ENCODE results near the gene SLC19A1.

Gene SLC19A1

GRCh38 chr21:45543710-45544448 lies 1.6 kb upstream of the SLC19A1 start:
- DNase-seq, result no peak

GRCh38 chr21:45543371-45543709 lies 1.1 kb upstream of the SLC19A1 start:
- DNase-seq, result peak; percentile 30

- no peak for DNase-seq
These were observed 579 bp upstream of the SLC19A1 start for GRCh38 chr21:45542667-45543370.

- peak; percentile 44 for DNase-seq
These were observed 810 bp downstream of the SLC19A1 start for GRCh38 chr21:45541221-45542039.

DNA sequence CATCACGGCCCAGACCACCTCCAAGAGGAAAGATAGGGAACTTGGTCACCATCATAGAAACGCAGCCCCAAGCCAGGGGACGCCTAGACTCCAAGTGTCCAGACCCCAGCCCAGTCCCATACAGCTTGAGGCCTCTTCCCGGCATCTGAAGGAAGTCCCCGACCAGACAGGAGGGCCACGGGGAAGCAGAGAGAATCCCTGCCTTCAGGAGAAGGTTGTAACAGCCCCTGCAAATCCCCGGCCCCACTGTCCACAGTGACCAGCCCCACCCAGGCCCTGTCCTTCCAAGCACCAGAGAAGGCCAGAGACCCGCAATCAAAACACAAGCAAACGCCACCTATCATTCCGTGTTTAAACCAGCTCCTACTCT lies 1.7 kb downstream of the SLC19A1 start:
- DNase-seq, result no peak

GRCh38 chr21:45539796-45540600 lies 2.2 kb downstream of the SLC19A1 start:
- DNase-seq, result no peak

- DNase-seq, result no peak
These were observed 3.0 kb downstream of the SLC19A1 start for GRCh38 chr21:45539046-45539795.

DNA sequence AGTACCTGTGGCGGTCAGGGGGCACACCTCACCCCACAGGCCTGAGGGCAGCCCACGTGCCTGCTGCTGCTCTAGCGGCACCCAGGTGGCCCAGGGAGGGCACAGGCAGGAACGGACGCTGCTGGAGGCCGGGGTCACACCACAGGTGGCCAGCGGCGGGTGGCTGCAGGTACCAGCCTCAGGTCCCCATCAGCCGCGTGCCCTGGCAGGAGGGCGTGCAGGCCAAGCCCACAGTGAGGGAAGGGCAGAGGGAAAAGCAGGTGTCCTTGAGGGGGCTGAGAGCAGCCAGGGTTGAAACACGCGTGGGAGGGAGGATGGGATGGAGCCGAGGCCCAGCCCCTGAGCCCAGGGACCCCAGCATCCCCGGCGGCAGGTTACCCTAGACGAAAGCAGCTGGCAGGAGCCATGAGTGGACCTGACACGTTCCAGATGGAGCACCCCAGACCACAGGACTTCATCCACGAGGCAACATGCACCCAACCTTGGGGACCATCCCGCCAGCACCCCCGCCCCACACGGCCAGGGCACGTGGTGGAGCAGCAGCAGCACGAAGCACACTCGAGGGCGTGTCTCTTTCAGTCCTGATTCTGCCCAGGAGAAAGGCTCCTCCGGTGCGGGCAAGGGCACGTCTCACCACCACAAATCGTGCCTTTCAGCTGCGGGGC lies 3.7 kb downstream of the SLC19A1 start:
- DNase-seq, result no peak

- DNase-seq, result no peak
These were observed 4.4 kb downstream of the SLC19A1 start for GRCh38 chr21:45537746-45538291.

- DNase-seq, result no peak
These were observed 5.0 kb downstream of the SLC19A1 start for GRCh38 chr21:45537111-45537745.

DNA sequence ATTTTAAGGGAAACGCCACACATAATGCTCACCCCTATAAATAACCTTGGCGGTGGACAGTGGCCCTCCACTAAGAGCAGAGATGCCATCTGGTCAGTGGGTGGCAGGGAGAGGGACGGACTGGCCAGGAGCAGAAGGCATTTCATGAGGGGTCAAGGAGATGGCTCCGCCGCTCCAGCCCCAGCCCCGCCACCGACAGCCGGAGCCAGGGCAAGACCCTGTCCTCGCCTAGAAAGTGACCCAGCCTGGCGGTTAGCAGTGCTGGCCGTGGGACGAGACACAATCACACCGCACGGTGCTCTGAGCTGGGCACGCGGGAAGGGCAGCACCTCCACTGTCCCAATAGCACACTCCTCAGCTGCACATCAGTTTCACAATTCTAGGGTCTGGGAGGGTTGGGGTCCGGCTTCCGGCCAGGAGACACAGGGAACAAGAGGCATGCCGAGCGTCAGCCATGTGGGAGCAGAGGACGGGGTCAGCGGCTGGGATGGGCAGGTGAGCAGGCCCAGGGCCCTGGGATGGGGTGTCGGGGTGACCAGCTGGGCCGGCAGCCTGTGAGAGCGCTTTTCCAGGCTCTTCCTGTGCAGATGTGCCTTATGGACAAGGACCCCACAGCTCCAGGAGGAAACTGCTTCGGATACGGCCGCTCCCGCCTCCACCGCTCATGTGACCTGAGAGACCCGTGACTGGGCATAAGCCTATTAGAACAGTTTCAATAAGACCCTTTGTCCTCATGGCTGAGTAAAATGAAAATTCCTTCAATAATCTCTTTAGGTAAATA lies 5.7 kb downstream of the SLC19A1 start:
- no peak for DNase-seq

DNA sequence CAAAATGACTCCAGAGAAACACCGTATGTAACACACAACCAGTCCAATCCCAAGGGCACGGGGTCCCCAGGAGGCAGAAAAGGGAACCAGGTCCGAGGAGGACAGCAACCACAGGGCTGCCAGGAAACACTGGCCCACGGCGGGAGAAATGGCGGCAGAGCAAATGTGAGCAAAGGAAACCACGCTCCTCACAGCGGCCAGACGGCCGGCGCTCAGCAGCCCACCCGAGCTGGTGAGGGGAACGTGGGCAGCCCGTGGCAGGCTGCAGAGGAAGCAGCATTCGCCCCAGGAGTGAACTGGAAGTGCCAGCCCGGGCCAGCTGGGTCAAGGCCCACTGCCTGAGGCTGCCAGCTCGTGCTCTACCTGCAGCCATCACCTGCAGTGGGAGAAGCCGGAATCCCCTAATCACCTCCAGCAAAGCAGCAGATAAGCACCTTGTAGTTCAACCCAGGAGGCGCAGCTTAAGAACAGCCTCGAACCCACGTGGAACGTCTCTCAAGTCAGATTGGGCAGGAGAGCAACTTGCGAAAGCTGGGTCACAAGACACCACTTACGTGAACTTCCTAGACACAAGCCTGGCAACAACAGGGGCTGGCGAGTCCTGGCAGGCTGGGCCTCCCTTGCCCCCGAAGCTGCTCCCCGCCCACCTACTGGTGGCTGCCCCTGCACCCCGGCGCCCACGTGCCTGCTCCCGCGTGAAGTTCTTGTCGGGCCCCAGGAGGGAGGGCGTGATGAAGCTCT lies 6.7 kb downstream of the SLC19A1 start:
- DNase-seq, result peak; percentile 36

- DNase-seq, result peak; percentile 72
These were observed 7.5 kb downstream of the SLC19A1 start for GRCh38 chr21:45534636-45535331.

GRCh38 chr21:45533846-45534635 lies 8.2 kb downstream of the SLC19A1 start:
- no peak for DNase-seq

- no peak for DNase-seq
These were observed 8.8 kb downstream of the SLC19A1 start for GRCh38 chr21:45533361-45533845.

- no peak for DNase-seq
These were observed 9.3 kb downstream of the SLC19A1 start for GRCh38 chr21:45532826-45533360.

Measured in midbrain (tissue), 1 donor.